GM19328 (cell line): ENCODE results near the gene COX20.
A peak's percentile ranks its signal among the peaks of the same experiment; 100 is the strongest.
"Not testable (repeated sequence)": the region's sequence is repeated elsewhere in the genome, so short reads cannot be mapped to it uniquely, and the experiment has no call there.

Source experiments
- ATAC-seq: cut with Tn5 transposase; IDR thresholded peaks from one replicate; pipeline ENCODE4 v1.9.1; 2021; ENCODE audit warnings: mild to moderate bottlenecking, moderate library complexity; ENCODE audit not compliant: unreplicated experiment

Gene COX20

GRCh38 chr1:244821134-244821533 is 14.3 kb upstream of the COX20 start:
- no peak for ATAC-seq

GRCh38 chr1:244822878-244823277 is 12.6 kb upstream of the COX20 start:
- no peak for ATAC-seq

GRCh38 chr1:244826712-244827111 is 8.7 kb upstream of the COX20 start:
- no peak for ATAC-seq

- no peak for ATAC-seq
Measured at GRCh38 chr1:244830639-244831038, 4.8 kb upstream of the COX20 start.

GRCh38 chr1:244833260-244833659 is 2.2 kb upstream of the COX20 start:
- not testable (repeated sequence) for ATAC-seq

- ATAC-seq = peak; percentile 4
Measured at GRCh38 chr1:244833734-244834542, 1.5 kb upstream of the COX20 start.

- peak; percentile 57 for ATAC-seq
Measured at GRCh38 chr1:244834543-244835275, 749 bp upstream of the COX20 start.

GRCh38 chr1:244836135-244836521 is 670 bp downstream of the COX20 start:
- ATAC-seq = no peak

GRCh38 chr1:244836584-244836983 is 1.1 kb downstream of the COX20 start:
- ATAC-seq = no peak

GRCh38 chr1:244837597-244838258 is 2.3 kb downstream of the COX20 start:
- ATAC-seq = no peak

GRCh38 chr1:244839656-244840055 is 4.2 kb downstream of the COX20 start:
- ATAC-seq = no peak

- ATAC-seq = no peak
Measured at GRCh38 chr1:244840219-244840794, 4.8 kb downstream of the COX20 start.

- ATAC-seq = no peak
Measured at GRCh38 chr1:244841273-244841927, 5.9 kb downstream of the COX20 start.

GRCh38 chr1:244843148-244843978 is 7.9 kb downstream of the COX20 start:
- ATAC-seq = no peak

GRCh38 chr1:244844155-244845121 is 9.0 kb downstream of the COX20 start:
- no peak for ATAC-seq

GRCh38 chr1:244846653-244847052 is 11.2 kb downstream of the COX20 start:
- no peak for ATAC-seq

GRCh38 chr1:244849189-244849866 is 13.9 kb downstream of the COX20 start:
- ATAC-seq = no peak
